IPS DF 4.7 (cell line): ENCODE results near the gene NAALADL2.

Experiments
- DNase-seq: peaks from one replicate; pipeline ENCODE4 v3.0.0-alpha.2; 2013; ENCODE audit warnings: low spot score; ENCODE audit errors: extremely low read depth

The NAALADL2 gene

DNA sequence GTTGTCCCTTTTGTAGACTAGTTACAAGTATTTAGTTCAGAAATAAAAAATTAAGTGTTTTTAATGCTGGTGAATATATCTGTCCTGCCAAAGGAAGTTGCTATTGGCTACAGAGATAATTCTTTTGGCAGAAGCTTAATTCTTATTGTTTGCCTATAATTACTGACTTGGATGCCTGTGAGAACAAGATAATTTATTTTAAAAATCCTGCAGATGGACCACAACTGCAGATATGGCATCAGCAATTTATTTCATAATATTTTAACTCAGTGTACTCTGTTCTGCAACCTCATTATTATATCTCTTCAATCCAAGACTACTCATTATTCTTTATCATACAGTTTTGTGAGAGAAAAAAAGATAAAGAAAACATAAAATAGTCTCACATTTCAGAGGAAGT lies 789.8 kb downstream of the NAALADL2 start:
- no peak for DNase-seq

DNA sequence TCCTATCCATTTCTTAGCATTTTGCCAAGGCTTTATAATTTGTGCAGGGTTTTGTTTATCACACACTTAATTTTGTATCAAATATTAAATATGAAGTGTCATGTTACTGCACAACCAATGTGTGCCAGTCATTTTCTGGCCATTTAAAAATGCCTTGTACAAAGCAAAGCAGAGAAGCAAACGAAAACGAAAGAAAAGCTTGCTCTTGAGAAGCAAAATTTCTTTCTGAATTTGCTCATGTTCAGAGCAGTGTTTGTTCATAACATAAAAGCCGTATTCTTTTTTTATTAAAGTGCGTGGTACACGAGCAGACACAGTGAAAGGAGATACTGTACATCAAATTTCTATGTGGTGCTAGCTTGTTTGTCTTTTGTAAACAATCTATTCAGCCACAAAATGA lies 792.6 kb downstream of the NAALADL2 start:
- no peak for DNase-seq

DNA sequence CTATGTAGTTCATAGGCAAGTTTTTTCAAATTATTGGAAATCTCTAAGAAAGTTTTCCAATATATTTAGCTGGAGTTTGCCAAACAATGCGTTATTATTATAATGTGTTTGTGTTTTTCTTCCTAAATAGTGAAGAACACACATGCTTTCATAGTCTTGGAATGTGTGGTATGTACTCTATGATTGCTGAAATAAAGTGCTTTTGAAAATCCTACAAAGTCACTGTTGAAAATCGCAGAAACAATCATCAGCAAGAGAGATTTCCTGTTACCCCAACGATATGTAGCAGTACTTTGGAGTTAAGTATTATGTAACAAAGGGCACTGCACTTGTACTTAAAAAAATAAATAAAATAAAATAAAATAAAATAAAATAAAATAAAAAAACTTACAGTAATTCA lies 796.2 kb downstream of the NAALADL2 start:
- no peak for DNase-seq

DNA sequence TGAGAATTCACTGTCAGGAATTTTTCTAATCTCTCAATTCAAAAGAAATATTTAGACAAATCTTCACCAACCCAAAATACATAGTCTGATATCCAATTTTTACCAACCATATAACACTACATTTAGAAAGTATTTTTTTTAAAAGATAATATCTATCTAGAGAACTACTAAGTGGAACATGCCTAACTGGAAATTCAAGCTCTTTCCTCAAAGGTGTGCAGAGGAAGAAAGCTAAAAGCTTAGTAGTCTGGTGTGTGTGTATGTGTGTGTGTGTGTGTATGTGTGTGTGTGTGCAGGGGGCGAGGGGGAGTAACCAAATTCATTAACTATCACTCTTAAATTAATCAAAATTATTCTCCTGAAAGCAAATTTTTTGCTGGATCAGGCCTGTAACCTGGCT lies 797.3 kb downstream of the NAALADL2 start:
- DNase-seq, result no peak

DNA sequence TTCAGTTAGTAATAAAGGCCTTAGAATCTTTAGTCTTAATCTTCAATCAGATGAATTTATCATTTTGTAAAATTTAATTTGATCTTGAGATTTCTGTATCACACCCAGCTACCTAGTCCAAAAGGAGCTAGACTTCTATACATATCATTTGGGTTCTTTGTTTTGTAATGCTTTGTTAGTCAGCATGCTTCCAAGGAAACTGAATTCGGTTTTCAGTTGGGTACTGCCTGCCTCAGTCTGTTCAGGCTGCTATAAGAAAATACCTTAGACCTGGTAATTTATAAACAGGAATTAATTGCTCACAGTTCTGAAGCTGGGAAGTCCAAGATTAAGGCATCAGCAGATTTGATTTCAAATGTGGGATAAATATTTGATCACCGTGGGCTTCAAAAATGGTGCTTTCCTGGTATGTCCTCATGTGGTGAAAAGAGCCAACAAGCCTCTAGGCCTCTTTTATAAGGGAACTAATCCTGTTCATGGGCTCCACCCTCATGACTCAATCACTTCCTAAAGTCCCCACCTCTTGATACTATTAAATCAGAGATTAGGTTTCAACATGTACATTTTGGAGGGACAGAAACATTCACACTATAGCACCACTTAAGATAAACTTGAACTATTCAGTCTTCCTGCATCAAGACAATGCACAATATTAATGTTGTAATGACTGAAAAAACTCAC lies 800.7 kb downstream of the NAALADL2 start:
- no peak for DNase-seq

DNA sequence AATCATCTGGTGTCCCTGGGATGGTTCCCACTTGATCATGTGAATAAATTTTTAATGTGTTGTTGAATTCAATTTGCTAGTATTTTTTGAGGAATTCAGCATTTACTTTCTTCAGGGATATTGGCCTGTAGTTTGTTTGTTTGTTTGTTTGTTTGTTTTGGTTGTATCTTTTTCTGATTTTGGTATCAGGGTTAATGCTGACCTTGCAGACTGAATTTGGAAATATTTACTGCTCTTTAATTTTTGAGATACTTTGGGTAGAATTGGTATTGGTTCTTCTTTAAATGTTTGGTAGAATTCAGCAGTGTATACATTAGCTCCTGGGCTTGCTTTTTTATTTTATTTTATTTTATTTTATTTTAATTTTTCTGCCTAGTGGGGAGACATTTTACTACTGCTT lies 803.7 kb downstream of the NAALADL2 start:
- DNase-seq, result no peak

DNA sequence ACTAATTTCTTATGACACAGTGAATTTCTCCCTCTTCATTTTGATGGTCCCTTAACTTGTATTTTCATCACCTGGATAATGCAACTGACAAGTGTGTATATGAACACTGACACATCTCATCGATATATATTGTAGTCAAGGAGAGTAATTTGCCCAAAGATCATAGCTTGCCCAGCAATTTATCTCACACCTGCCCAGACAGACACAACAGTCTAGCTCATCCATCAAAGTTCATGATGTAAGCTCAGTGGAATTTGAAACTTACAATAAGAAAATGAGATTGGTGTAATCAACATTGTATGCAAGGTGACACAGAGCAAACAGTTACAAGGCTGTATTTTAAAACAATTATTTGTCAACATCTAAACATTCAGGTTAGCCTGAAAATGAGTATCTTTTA lies 805.8 kb downstream of the NAALADL2 start:
- no peak for DNase-seq

DNA sequence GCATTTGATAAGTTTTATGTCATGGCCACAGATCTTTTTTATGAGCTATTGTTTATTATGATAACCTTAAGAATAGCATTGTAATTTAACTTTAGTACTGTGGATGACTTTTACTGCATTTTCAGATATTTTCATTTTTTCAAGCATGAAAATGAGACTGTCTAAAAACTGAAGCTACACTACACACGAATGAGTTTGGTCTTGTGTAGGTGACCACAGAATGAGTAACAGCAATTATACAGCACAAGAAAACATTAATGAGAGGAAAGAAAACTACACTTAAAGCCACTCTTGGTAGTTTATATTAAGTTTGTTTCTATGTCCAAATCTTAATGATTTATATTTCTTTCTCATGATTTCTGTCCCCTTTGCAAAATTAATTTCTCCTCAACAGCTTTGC lies 809.2 kb downstream of the NAALADL2 start:
- no peak for DNase-seq

DNA sequence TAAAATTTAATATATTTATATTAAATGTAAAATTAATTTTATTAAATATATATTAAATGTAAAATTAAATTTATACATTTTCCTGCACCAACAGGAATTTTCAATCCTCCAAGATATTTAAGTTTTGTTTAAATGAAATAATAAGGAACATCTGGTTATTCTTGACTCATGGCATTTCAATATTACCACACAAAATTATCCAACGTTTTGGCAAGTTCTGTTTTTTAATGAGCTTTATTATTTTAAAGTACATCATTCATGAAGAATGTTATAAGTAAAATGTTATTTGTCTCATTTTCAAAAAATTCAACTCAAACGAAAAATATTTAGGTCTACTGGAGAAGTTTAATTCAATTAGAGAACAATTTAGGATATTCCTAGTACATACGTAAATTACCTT lies 811.4 kb downstream of the NAALADL2 start:
- DNase-seq, result no peak

DNA sequence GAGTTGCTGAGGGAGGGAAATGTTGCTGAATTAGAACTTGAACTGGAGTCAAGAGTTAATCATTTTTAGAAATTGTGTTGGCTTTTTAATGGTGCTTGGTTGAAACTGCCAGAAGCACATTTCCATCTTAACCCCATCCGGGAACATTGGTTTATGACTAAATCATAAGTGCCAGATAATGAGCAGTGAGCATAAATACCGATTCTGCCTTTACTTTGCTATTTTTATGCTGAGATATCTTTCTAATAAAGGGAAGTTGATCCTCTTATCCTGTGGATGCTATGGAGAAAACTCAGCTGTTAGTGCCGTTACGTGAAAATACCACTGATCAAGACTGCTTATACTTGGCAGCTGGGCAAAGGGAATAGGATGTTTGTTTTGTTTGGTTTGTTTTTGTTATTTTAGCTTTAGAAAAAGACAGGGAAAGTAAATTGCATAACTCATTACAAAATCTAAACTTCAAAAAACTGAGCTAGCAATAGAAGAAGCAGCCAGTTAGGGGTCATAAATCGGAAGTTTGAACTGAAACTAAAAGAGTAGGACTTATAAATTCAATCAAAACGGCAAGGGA lies 813.1 kb downstream of the NAALADL2 start:
- no peak for DNase-seq

DNA sequence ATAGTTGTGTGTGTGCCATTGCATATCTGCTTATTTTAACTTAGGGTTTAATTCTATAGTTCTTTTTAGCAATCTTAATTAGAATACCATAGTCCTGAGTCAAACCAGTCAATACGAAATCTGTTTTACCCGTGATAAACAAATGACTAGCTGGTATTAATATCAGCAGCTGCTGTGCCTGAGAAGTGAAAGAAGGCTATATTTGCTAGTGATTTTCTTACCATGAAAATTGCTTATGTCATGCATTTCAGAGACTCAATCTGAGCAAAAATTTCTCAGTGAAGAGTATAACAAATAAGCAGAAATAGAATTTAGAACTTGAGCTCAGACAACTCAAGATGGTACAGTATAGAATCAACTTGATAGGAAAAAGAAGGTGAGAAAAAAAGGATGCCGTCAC lies 820.4 kb downstream of the NAALADL2 start:
- DNase-seq, result no peak

DNA sequence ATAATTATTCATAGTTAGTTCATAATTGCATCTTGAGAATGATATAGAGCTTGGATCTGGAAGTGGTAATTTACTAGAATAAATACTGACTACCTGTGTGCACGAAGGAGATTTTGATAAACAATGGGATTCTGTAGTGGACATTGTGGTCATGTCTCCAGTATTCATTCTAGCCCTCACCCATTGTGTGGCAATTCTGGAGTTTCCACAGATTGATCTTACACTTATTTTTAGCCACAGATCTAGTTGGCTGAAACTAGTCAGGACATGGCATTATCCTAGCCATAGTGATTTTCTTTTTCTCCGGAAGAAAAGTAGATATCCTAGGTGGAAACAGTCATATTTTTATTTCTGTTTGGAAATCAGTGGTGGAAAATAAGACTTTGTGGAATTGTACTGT lies 833.1 kb downstream of the NAALADL2 start:
- no peak for DNase-seq

DNA sequence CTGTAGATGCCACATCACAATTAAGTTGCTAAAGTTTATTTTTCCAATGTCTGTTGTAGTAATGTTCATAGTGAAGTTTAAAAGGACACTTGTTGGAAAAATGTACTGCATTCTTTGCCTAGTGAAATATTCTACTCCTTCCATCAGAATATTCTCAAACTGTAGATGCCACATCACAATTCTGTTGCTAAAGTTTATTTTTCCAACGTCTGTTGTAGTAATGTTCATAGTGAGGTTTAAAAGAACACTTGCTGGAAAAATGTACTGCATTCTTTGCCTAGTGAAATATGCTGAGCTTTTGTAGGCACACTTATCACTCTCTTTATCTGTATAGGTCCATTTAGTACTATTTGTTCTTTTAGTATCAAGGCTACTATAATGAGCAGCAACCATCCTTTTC lies 836.1 kb downstream of the NAALADL2 start:
- DNase-seq, result no peak

DNA sequence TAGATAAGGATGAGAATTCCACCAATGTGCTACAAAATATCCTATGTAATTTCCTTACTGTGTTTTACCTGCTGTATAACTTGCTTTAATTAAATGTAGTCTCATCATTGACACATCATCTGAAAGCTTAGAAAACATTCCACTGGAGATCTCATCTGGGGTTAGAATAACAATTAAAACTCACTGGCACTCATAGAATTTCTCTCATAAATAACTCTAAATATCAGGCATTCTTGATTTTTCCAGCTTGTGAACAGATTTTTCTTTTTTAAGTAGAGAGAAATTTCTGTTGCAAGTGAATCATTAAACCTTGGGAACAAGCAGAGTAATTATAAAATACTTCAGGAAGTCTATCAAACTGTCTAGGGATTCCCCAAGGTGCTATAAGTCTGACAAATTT lies 843.8 kb downstream of the NAALADL2 start:
- DNase-seq, result no peak

DNA sequence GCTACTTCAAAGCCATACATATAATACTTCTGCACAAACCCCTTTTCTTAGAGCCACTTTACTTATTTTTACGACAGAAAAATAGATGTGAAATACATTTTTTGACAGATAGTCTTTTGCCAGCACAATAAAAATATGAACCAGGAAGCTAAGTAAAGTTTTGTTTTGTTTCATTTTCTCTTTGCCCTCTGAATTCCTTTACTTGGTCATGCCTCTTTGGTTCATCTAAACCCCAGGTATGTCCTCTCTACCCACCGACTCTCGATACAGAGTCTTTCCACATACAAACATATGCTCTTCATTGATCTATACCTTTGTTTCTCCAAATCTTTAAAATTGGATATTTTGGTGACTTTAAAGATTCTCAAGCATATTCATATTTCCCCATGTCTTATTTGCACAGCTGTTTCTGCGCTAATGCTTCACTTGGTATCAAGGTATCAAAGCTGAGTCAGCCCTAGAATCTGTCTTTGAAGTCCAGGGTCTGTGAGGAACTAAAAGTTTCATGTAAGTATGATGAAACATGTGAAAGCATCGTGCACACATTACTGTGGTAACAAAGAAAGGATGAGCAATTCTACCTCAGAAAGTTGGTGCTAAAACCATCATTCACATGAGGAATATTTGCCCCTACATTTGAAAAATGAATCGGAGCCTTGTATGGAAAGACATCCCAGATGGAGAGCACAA lies 845.4 kb downstream of the NAALADL2 start:
- DNase-seq, result no peak

DNA sequence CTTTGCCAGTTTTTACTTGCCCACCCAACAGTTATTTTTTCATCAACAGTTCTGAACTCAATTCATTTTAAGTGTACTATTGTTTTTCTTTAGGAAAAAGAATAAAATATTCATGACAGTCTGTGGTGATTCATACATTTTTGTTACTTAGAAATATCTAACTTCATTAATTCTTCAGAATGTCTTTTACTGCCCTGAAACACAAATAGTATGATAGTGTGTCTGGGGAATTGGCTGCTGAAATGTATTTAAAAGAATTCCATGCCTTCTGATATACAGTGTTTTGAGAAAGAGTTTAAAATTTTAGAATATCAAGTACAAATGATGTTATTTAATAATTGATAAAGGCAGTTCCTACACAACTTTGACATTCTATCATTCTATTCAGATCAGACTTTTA lies 854.1 kb downstream of the NAALADL2 start:
- DNase-seq, result no peak

DNA sequence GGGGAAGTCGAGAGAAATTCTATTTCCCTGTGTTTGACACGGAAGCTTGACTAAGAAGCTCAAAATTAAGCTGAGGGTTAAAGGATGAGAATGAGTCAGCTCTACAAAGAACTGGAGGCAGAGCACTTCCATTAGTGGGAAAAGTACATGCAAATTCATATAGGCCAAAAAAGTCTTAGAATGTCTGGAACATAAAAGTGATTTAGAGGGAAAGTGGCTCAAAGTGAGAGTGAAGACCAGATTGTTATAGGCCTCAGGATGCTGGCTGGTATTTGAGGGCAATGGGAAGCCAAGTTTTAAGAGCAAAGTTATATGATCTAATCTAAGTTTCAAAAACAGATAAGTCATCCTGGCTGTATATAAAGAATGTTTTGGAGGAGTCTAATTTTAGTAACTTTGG lies 857.3 kb downstream of the NAALADL2 start:
- no peak for DNase-seq

DNA sequence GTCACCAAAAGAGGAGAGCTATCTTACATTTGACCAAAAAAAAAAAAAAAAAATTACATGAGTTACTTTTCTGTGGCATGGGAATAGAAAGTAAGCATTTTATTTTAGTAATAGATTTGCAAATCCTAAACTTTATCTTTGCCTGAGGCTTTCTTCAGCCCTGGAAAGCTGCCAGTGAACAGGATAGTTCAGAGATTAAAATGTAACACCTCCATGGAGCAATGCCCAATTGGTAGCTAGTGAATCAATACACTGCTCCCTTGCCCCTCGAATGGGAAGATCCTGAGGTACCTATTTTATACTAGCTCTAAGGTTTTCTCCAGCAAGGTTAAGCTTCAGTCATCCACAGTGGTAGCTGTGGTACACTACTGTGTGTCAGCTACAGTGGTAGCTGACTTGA lies 867.1 kb downstream of the NAALADL2 start:
- no peak for DNase-seq

DNA sequence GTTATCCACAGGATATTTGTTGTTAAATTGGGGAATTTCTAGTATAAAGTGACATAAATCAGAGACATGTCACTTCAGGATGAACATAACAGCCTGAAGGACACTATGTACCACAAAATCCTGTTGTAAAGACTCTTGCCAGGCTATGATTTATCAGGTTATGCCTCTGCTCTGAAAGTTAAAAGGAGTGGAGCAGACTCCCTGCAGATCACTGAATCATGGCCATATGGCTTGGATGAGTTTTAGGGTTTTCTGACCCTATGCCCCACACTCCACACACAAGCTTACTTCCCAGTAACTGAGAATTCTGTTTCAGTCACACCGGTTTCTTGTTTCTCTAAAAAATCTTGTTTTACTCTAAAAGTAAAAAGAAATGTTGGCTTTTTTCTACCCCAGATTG lies 869.4 kb downstream of the NAALADL2 start:
- no peak for DNase-seq

DNA sequence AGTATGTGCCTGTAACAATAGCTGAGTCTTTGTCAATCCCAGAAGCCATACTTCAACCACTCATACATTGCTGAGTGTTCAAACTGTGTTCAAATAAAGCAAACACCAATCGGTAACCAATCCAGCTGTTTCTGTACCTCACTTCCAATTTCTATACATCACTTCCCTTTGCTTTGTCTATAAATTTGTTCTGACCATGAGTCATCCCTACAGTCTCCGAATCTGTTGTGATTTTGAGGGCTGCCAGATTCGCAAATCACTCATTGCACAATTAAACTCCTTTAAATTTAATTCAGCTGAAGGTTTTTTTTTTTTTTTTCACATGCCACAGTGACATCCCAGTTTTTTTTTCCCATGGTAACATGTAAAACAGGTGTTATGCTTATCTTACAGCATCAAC lies 870.3 kb downstream of the NAALADL2 start:
- DNase-seq, result no peak

DNA sequence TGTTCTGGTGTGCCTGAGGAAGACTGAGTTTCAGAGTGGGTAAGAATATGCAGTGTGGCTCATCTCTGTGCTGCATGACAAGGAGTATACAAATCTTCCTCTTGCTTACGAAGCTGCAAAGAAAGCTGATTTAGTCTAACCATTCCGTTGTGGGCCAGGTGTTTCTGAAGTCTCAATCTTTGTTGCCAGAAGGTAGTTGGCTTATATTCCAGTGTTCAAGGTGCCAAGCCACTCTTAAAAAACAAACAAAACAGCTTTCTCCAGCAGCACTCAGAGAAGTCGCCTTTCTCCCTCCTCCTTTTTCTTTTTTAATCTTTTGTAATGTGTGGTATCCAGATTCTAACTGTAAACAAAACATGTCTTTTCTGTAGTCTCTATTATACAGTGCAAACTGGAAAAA lies 872.4 kb downstream of the NAALADL2 start:
- no peak for DNase-seq

DNA sequence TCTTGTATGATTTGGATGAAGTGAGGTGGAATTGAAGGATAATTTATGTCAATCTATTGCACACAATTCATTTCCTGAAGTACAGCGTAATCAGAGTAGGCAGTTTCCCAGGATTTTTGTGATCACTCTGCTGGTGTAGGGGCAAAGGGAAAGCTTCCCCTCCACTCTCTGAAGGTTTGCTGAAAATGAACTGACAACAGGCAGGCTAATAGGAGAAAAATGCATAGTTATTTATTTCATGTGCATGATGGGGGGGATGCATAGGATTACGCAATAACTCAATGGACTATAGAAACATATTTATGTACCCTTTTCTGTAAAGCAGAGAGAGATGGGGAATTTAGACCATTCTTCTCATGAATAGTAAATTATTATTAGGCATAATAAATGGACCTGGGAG lies 872.9 kb downstream of the NAALADL2 start:
- no peak for DNase-seq

DNA sequence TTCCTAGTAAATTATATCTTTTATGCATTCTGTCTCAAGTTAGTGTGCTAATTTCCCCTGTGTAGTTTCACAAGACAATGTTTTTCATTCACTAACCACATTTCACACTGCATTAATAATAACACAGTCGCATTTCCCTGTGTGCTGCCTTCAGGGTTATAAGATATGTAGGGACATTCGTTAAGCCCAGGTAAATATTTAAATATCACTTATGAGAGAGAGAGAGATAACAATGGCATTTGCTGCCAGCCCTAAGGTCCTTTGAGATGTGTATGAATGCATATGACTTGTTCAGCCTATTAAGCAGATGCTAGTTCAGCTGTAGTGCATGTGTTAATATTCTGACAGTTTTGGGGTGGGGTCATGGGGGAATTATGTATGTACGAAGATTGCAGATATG lies 876.7 kb downstream of the NAALADL2 start:
- DNase-seq, result no peak
